Pancreas (tissue), 10 donors: ENCODE results near the gene NATD1. TPM values are rescaled to one million over a fixed set of nuclear protein-coding genes. Genes with fewer than 3 reads are reported as not detected.

Experiments used
- ATAC-seq, 4 donors: fragments of 200-7000 bp; cut with Tn5 transposase; one replicate each; pipeline versions ENCODE4 v1.8.0 to v1.9.1; 2020; ENCODE audit warnings: mild to moderate bottlenecking in 4 of 4, moderate library complexity in 4 of 4
- DNase-seq, 6 donors: peaks; one replicate each; pipeline ENCODE4 v3.0.0-alpha.2; 2020
- FAIRE-seq: peaks from 2 replicates; lab custom pipeline; 2012; peaks lifted over from hg19 to GRCh38; lab: Jason Lieb, UNC
- H3K27ac ChIP-seq, 4 donors: fragments of 200-600 bp; sonication (generic); 1 replicate in 3 of 4; 2 replicates in 1 of 4; pipeline versions ENCODE4 v1.5.0 to v1.8.0; 2020
- H3K27me3 ChIP-seq, 4 donors: fragments of 200-600 bp; one replicate each; pipeline ENCODE4 v1.8.0; 2021
- H3K36me3 ChIP-seq, 3 donors: fragments of 200-600 bp; sonication (generic) in 1 of 3; one replicate each; pipeline versions ENCODE4 v1.5.0 to v1.8.0; 2020 to 2021
- H3K4me1 ChIP-seq, 3 donors: fragments of 200-600 bp; one replicate each; pipeline ENCODE4 v1.8.0; 2021
- H3K4me3 ChIP-seq, 4 donors: fragments of 200-600 bp; sonication (generic) in 2 of 4; one replicate each; pipeline versions ENCODE4 v1.5.0 to v1.8.0; 2020 to 2021
- H3K9me3 ChIP-seq, 4 donors: fragments of 200-600 bp; one replicate each; pipeline ENCODE4 v1.8.0; 2021
- WGBS, 2 donors: extraction: QIAGEN DNeasy Blood & Tissue Kit; methylation state at CpG; one replicate each; pipeline ENCODE4 v1.1.7; 2013; 5-methylcytosine and 5-hydroxymethylcytosine counted together
- intact Hi-C, 3 donors: fragments of 100-400 bp; cut with DNase I; formaldehyde crosslinking; loops; one replicate each; pipeline versions ENCODE4 v1.11.1 to v1.14.2; 2022
- polyA plus RNA-seq, 2 donors: library from polyadenylated mRNA; stranded (reverse); fragments of 200-250 nt; gene quantifications; one replicate each; pipeline ENCODE4 v1.2.3, GENCODE V29; 2013
- total RNA-seq, 6 donors: library from RNA; stranded (reverse); fragmentation: NEBNext Ultra II Directional in 4 of 6; extraction: Animal tissue kit (Norgen Biotek cat#: 25700) in 4 of 6; gene quantifications; one replicate each; pipeline versions ENCODE4 v1.2.1 to v1.2.4, GENCODE V29; 2021 to 2023
- TF ChIP-seq, protein P1 (sequence below), 4 donors: fragments of 200-600 bp; sonication (generic) in 3 of 4; IDR thresholded peaks; one replicate each; pipeline versions ENCODE4 v1.5.0 to v1.8.0; 2021; ENCODE audit warnings: antibody characterized with exemption in 4 of 4
- donor health status: healthy with polysubstance abuse.
- donor health status: DM: no; HTN: no; CAD: no; lungs with moderate emphysema.
- donor health status: DM: no; HTN: no; CAD: no.
- donor health status: control.
- donor health status: control.
- donor health status: Bipolar disorder and iron deficiency.
- donor health status: DM: yes; HTN: yes; CAD: no.
- donor health status: DM: no; HTN: no; CAD: no.
- donor health status: DM: no; HTN: no; CAD: no.
- donor health status: DM: yes; HTN: yes; CAD: no.

Gene NATD1
- total and polyA plus RNA-seq, 8 donors, result 2.3 to 8.3 (median 4.2) TPM

DNA sequence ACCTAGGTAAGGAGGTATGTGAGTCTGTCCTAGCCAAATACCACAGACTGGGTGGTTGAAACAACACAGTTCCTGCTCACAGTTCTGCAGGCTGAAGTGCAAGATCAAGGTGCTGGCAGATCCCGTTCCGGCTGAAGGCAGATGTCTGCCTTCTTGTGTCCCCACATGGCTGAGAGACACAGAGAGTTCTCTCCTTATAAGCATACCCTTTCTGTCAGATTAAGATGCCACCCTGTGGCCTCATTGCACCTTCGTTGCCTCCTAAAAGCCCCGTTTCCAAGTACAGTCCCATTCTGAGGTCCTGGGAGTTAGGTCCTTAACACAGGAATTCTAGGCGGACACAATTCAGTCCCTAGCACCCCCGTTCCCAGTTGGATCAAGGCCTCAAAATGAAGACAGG lies 30.1 kb downstream of the NATD1 start:
- Histone ChIP-seq H3K9me3 (no peaks in the 10 kb centered on the region), H3K4me3 (no peak overlapping the region), H3K27ac (no peak overlapping the region), H3K4me1 (no peaks in the 10 kb centered on the region), H3K27me3 (no peaks in the 10 kb centered on the region), H3K36me3 (no peaks in the 10 kb centered on the region)
- TF ChIP-seq, protein P1, sequence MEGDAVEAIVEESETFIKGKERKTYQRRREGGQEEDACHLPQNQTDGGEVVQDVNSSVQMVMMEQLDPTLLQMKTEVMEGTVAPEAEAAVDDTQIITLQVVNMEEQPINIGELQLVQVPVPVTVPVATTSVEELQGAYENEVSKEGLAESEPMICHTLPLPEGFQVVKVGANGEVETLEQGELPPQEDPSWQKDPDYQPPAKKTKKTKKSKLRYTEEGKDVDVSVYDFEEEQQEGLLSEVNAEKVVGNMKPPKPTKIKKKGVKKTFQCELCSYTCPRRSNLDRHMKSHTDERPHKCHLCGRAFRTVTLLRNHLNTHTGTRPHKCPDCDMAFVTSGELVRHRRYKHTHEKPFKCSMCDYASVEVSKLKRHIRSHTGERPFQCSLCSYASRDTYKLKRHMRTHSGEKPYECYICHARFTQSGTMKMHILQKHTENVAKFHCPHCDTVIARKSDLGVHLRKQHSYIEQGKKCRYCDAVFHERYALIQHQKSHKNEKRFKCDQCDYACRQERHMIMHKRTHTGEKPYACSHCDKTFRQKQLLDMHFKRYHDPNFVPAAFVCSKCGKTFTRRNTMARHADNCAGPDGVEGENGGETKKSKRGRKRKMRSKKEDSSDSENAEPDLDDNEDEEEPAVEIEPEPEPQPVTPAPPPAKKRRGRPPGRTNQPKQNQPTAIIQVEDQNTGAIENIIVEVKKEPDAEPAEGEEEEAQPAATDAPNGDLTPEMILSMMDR (IDR thresholded peaks at IDR 0.05), result no peak
- no peak for ATAC-seq
- FAIRE-seq, result no peak
- 91 to 93% methylated on average over 6 of the region's 6 CpGs for WGBS, 2 donors
- DNase-seq, result no peak
- intact Hi-C loops, result no loop called here

DNA sequence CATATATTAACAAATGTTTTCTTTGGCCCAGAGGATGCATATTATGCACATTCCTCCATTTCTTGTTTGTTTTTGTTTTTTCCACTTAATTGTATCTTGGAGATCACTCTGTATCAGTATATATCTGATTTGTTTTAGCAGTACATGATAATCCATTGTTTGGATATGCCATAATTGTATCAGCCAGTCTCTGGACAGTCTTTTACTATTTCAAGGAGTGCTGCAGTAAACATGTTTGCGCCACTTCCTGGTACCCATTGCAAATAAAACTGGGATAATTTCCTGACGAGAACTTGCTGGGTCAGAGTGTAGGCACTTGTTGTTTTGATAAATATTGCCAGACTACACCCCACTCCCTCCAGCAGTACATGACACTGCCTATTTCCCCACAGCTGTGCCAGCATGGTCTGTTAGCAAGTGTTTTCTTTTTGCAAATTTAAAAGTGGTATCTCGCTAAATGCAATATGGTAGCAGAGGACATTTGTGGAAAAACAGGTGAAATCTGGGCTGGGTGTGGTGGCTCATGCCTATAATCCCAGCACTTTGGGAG lies 34.3 kb downstream of the NATD1 start:
- DNase-seq, result no peak
- H3K9me3 ChIP-seq, result no peaks in the 10 kb centered on the region
- H3K4me3 ChIP-seq, result no peak overlapping the region
- FAIRE-seq, result no peak
- WGBS, 2 donors, result 85 to 97% methylated on average over 3 of the region's 3 CpGs
- no peak for ATAC-seq
- H3K27ac ChIP-seq, result no peak overlapping the region
- peaks cover 0 to 7% (median 4%) of the 10 kb centered on the region in 3 donors for H3K4me1 ChIP-seq
- intact Hi-C loops, result no loop called here
- TF ChIP-seq, protein P1 (IDR thresholded peaks at IDR 0.05), result no peak
- H3K36me3 ChIP-seq, result no peaks in the 10 kb centered on the region
- H3K27me3 ChIP-seq, result no peaks in the 10 kb centered on the region

DNA sequence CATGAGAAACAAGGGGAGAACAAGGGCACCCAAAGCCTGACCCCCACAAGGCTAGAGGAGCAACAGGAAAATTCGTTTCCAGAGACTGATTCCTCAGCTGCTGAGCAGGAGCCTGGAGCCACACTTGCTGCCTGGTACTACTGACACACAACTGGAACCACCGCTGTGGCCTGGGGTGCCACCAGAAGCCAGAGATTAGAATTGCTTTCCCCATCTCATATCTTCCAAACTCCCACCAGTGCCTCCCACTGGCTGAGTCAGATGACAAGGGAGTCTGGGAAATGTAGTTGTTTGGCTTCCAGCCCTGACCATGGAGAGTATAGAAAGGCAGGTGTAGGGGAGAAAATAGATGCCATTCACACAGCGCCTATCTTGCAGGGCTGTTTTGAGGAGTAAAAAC lies 35.1 kb downstream of the NATD1 start:
- intact Hi-C loops, result no loop called here

DNA sequence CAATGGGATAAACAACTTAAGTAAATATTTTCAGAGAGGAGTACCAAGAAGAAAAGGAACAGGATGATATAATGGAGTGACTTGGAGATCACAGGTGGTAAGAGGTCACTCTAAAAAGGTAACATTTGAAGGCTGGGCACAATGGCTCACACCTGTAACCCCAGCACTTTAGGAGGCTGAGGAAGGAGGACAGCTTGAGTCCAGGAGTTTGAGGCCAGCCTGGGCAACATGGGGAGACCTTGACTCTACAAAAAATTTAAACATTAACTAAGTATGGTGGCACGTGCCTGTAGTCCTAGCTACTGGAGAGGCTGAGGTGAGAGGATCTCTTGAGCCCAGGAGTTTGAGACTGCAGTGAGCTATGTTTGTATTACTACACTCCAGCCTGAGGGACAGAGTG lies 35.9 kb downstream of the NATD1 start:
- ATAC-seq (no peak), DNase-seq (no peak), FAIRE-seq (no peak)
- intact Hi-C loops, result no loop called here
- Histone ChIP-seq H3K4me1 (peaks cover 4 to 15% (median 4%) of the 10 kb centered on the region in 3 donors), H3K9me3 (no peaks in the 10 kb centered on the region), H3K27ac (no peak overlapping the region), H3K4me3 (no peak overlapping the region), H3K36me3 (no peaks in the 10 kb centered on the region), H3K27me3 (no peaks in the 10 kb centered on the region)
- TF ChIP-seq, protein P1 (IDR thresholded peaks at IDR 0.05), result no peak
- WGBS, 2 donors, result 65 to 71% methylated on average over 1 of the region's 1 CpG

More for the DNA sequence above, 35.1 kb downstream of the NATD1 start:
- Histone ChIP-seq H3K27me3 (no peaks in the 10 kb centered on the region), H3K36me3 (no peaks in the 10 kb centered on the region), H3K27ac (no peak overlapping the region), H3K4me3 (no peak overlapping the region), H3K9me3 (no peaks in the 10 kb centered on the region), H3K4me1 (peaks cover 0 to 8% (median 4%) of the 10 kb centered on the region in 3 donors)
- no peak for DNase-seq
- no peak for FAIRE-seq
- 77 to 84% methylated on average over 3 of the region's 3 CpGs for WGBS, 2 donors
- ATAC-seq, result no peak
- TF ChIP-seq, protein P1 (IDR thresholded peaks at IDR 0.05), result no peak

DNA sequence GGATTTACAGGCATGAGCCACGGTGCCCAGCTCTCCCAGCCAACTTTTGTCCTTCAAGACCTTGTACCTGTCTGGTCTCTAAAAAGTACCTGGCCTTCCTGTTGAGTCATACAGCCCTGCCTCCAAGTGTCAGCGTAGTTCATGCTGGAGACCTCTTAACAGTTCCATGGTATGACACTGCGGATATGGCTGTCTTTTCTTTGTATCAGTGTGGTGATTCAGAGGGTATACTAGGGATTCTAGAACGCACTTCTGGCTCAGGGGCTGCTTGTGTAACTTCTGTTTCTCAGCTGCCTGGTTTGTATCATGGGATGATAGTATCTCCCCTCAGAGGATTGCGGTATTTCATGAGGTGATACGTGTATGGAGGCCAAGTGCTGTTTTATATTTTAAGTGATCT lies 37.3 kb downstream of the NATD1 start:
- Histone ChIP-seq H3K4me3 (no peak overlapping the region), H3K27ac (no peak overlapping the region), H3K36me3 (no peaks in the 10 kb centered on the region), H3K9me3 (no peaks in the 10 kb centered on the region), H3K27me3 (no peaks in the 10 kb centered on the region), H3K4me1 (peaks cover 4 to 26% (median 5%) of the 10 kb centered on the region in 3 donors)
- intact Hi-C loops, result no loop called here
- 90 to 91% methylated on average over 6 of the region's 6 CpGs for WGBS, 2 donors
- no peak for FAIRE-seq
- no peak for ATAC-seq
- TF ChIP-seq, protein P1 (IDR thresholded peaks at IDR 0.05), result no peak
- DNase-seq, result no peak
